Activated CD4-positive, alpha-beta T cell treated with anti-CD3 and anti-CD28 coated beads, Interleukin-2, amount 50 U/mL, for 1 hour (primary cell): ENCODE measurements around the gene CDCP2.

ENCODE experiments used
- DNase-seq: peaks from one replicate; pipeline ENCODE4 v3.0.0-alpha.2; 2020

The CDCP2 gene

DNA sequence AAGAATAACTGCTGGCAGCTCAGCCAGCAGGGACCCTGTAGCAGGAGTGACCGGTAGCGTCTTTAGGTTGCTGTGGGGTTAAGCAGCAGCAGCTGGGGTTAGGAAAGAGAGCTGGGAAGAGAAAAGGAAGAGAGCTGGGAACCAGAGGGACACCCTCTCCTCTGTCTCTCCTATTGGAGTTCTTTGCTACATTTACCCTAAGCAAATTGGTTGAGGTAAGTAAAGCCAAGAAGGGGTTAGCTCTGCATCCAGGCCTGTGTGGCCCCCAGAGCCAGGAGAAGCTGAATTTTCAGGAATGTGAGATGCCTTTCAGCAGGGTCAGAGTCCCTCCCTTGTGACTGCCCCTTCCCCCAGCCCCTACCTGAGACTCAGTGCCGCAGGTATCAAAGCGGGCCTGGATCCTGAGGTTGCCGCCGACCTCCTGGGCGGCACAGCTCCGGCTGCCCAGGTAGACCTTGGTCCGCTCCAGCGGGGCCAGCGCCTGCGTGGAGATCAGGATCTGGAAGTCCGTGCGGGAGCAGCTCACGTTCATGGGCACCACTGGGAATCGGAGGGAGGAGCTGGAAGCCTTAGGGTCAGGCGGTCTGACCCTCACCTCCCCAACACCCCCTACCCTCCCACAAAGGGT lies 16.4 kb downstream of the CDCP2 start:
- DNase-seq: no peak

DNA sequence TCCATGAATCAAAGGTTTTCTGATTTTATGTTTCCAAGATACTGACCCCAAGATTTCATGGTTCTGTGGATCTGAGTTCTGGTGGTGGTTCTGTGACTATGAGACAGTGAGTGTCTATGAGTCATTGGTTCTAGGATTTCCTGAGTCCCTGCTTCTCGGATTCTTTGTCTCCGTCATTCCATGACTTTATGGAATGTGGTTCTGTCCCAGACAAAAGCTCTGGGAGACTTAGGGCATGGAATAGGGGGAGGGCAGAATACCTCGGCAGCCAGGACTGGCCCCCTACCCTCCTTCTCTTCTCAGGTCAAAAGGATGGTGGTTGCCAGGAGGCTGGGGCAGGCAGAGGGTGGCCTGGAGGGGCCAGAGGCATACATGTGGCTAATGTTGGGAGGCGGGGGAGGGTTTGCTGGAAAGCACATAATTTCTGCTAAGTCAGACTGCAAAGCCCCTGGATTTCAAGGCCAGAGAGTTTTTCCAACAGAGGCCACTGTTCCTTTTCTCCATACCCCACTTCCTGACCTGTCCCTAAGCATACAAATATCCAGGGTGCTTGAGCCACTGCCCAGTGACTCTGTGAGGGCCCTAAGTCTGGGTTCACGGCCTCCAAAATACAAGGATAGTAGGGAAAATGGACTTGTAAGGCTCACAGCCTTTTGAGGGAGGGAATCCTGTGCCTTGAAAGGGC lies 17.2 kb downstream of the CDCP2 start:
- no peak for DNase-seq

DNA sequence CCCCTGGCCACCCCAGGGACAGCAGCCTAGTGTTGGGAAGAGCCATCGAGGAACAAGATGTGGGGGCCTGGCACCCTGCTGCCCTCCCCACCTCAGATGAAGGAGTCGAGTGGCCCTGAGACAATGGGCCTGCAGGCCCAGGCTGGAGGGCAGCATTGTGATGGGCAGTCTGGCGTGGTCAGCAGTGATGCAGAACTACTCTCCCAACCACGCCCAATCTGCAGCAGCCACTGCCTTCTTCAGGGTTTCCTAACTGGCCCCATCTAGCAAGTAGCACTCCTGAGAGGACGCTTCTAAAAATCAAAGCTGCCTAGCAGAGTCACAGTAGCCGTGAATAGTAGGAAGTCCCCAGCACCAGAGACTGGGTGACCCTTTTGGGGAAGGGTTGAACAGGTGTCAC lies 18.5 kb downstream of the CDCP2 start:
- DNase-seq: no peak

DNA sequence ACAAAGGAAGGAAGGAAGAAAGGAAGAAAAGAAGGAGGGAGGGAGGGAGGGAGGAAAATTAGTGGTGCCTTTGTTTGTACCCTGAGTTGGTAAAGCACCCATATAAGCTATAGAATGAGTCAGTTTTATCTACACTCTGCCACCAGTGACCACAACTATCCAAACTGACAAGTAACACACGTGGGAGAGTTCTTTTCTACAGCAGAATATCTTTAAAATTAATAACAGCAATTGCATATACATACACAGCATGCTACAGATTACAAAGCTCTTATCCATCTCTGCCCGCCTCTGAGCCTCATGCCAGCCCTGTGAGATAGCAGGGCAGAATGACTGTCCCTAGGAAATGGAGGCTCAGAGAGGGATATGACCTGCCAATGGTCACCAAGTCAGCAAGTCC lies 20.3 kb downstream of the CDCP2 start:
- DNase-seq: no peak

DNA sequence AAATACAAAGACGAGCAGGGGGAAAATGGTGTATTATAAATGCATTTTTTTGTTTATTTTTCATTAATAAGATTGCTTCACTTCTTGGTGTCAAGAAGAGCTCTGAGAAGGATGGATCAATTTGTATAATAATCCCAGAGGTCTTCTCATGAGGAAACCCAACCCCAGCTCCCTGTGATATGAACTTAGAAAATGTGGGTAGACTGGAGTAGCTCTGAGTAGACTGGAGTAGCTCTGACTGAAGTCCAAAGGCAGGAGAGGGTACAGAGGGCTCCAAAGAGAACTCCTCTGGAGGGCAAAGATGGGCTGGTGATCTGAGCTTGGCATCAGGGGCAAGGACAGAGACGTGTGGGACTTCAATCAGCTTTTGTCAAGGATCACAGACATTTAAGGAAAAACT lies 21.4 kb downstream of the CDCP2 start:
- no peak for DNase-seq

DNA sequence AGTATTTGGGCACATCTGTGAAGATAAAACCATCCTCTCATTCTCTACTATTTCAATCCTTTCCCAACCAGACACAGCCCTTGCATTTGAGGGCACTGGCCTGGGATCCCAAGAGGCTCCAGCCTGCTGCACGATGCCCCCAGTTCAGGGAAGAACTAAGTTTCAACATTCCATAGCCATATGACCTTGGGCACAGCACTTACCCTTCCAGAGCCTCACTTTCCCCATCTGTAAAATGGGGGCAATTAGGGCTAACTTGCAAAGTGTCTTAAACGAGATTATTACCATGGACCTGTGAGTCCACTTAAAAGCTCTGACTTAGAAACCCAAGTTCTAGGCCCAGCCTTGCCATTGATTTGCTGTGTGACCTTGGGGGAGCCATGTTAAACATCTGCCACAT lies 22.9 kb downstream of the CDCP2 start:
- DNase-seq: no peak

DNA sequence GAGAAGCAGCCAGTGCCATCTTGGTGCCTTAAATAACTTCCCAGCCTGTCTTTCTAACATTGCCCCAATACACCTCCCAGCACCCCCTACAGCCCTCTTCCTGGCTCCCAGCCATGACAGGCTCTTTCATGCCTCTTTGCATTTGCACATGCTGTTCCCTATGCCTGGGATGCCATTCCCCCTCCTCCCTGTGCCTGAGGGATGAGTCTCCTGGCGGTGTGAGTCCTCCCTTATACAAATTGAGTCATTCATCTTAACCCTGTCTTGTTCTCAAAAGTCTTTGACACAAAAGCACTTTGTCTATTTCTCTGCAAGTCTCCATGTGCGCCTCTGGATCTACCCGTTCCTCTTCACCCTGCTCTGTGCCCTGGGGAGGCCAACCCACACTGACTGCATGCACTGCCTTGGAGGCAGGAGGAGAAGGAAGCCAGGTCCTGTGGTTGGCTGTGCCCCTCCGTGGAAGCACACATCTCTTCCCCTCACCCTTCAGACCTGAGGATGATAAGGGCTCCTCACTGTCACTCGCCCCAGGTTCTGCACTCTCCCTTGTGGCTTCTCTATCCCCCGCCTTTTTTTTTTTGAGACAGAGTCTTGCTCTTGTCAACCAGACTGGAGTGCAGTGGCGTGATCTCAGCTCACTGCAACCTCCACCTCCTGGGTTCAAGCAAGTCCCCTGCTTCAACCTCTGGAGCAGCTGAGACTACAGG lies 25.1 kb downstream of the CDCP2 start:
- DNase-seq: no peak

DNA sequence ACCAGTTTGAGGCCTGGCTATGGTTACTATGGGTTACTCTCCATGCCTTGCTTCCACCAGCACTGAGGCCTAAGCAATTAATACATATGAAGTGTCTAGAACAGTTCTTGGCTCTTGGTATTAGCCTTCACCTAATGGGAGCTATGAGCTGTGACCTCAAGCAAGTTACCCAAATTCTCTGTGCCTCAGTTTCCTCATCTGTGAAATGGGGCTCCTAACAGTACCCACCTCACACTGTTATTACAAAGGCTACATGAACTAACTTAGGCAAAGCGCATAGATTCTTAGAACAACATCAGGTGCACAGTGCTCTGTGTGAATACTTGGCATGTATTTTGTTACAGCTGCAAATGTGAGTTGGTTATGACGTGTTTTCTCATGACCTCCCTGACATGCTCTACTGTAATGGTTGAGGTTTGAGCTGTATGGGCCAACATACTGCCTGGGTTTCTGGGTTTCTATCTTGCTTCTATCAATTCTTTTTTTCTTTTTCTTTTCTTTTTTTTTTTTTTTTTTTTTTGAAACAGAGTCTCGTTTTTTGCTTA lies 26.5 kb downstream of the CDCP2 start:
- no peak for DNase-seq

DNA sequence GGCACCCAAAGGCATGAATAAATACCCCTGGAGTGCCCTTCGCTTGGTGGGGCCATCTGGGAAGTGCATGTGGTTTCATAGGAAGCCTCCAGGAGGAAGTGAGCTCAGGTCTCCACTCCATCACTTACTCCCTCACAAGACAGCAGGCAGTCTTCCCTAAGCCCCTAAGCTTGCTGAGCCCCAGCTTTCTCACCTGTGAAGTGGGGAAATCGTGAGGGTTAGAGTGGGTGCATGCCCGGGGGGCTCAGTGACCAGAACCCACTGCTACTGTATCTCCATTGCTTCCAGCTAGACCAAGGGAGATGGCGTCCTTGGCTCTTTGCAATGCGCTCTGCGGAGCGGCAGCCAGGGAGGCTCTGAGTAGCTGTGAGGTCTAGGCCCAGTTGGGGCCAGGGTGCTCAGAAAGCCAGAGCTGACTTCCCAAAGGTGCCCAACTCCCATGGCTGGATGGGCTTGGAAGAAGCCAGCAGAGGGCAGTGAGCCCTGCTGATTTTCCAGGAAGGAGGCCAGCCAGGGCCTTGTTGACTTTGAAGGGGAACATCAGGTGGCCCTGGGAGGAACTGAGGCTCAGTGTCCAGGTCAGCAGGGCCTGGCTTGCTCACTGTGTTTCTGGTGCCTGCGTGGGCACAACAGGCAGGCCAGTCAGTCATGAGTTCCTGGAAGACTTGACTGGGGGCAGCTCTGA lies 27.3 kb downstream of the CDCP2 start:
- no peak for DNase-seq

DNA sequence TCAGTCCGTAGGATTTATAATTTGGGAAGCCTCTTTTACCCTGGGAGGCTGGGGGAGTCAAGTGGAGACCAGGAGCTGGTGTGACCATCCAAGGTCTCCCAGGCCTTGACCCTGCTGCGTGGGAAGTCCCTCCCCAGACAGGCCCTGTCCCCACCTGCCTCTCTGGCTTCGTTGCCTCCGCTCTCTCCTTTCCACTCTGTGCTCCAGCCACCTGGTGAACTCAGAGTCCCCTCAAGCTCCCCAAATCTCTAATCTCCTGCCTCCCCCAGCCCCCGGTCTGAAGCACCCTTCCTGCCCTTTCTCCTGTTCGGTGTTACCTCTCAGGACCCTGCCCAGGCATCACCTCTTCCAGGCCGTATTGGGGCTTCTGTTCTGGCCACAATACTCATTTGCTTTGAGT lies 27.9 kb downstream of the CDCP2 start:
- DNase-seq: no peak

DNA sequence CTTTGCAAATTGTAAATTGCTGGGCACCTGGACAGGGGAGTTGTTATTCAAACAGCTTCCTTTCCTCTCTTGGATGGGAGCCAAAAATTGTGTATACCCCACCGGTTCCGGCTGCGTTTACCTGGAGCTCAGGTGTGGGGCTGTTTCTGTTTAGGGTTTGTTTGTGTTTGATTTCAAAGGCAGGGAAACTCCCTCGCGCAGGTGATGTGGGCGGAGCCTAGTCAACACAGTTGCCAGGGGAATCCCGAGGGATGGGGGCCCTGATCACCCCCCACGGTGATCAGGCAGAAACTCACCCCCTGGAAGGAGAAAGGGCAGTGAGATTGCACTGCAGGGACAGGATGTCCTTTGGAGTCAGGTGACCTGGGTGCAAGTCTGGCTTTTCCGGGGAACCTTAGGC lies 28.3 kb downstream of the CDCP2 start:
- no peak for DNase-seq

DNA sequence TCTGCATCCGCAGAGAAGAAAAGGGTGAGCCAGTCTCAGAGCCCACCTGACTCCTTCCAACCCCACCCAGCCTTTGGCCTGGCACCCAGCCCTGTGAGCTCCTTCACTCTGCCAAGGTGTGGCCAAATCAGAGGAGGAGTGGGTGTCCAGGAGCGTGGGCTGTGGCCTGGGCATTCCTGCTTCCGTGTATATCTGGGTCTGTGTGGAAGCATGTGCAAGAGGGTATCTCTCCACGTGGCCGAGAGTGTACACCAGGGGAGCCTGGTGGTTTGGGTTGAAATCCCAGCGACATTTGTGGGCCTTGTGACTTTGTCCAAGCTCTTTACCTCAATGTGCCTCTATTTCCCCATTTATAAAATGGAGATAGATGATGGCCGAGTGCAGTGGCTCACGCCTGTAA lies 29.8 kb downstream of the CDCP2 start:
- no peak for DNase-seq

DNA sequence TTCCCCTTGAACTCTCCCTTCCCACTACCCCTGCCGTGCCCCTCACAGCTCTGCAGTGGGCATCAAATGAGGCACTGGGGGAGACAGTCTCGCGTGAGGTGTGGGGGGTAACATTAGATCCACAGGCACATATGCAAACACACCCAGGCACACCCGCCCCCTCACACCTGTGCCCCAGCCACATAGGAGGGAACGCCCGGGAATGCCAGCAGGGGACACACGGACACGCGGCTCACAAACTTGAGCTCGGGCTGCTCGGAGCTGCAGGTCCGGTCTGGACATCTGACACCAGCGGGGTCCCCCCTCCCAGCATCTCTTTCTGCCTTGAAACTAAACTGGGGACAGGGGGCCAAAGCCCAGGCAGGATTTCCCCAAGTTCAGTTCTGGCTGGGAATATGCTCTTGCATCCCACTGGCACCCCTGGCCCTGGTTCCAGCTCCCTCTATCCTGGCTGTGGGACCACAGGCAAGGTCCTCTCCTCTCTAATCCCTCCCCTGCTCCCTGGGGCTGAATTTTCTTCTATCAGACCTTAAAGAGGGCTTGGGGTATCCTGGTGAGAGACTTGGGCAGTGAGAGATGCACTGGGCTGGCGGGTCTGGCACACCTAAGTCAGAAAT lies 30.6 kb downstream of the CDCP2 start:
- no peak for DNase-seq

DNA sequence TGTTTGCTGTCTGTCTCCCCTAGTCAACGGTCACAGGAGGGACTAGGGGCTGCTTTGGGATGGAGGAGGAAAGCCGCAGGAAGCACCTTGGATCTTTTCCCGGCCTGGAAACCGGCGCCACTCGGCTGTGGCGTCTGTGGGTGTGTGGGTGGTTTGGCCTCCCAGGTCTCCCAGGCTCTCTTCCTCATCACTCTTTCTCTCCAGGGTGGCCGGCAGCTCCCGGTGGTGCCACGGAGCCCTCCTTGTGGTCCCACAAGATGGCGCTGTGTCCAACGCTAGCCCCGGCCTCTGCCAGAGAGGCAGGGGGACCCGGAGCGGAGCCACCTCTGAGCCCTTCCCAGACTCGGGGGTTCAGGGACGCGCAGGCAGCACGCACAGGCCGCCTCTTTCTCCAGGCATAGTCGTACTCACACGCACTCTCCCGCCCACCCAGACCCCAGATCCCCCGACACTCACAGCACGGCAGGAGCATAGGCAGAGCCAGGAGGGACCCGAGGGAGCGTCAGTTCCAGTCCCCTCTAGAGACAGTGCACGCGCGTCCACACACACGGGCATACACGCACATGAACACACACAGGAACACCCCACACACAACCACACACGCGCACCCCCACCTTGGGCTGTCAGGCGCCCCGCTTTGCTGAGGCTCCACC lies 31.2 kb downstream of the CDCP2 start:
- DNase-seq: peak; percentile 65

DNA sequence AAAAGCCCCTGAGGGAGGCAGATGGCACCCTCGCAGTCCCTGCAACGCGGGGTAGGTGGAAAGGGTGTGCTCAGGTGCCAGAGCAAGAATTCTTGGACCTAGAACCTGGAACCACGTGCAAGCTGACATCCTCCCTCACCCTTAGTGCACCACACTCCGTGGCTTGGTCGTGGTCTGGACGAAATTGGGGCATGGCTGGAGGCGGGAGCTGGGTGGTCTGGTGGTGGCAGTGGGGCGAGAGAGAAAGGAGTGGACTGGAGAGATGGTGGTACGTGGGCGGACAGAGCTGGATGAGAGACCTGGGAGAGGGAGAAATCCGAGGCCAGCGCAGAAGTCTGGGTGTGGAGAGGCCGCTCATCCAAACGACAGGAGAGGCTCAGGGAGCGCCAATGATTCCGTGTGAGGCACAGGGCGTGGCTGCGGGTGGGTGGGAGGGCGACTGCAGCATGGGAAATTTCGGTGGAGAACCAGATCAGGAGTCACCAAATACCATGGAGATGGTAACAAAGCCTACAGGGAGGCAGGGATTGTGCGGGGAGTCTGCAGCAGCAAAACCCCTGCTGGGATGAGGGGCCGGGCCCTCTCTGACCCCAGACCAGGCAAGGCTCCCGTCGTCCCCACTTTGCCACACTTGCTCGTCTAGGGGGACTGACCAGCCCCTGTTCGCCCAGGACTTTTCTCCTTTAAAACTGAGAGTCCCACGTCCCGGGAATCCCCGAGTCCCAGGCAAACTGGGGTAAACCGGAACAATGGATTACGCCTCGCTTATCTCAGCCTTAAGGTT lies 31.9 kb downstream of the CDCP2 start:
- DNase-seq: no peak

DNA sequence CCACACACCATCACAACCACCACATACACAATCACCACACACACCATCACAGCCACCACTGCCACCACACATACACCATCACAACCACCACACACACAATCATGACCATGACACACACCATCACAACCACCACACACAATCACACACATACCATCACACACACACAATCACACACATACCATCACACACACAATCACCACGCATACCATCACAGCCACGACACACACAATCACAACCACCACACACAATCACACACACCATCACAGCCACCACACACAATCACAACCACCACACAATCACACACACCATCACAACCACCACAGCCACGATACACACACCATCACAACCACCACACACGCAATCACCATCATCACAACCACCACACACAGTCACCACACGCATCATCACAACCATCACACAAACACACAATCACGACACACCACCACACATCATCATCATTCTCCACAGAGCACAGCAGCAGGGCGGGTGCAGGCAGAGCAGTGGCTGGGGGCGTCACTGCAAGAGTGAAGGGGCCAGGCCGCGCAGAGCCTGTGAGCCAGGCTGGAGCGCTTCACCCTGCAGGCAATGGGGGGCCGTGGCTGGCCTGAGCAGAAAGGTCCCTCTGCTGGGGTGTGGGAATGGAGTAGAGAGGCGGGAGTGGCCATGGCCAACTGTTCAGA lies 32.6 kb downstream of the CDCP2 start:
- DNase-seq: no peak

DNA sequence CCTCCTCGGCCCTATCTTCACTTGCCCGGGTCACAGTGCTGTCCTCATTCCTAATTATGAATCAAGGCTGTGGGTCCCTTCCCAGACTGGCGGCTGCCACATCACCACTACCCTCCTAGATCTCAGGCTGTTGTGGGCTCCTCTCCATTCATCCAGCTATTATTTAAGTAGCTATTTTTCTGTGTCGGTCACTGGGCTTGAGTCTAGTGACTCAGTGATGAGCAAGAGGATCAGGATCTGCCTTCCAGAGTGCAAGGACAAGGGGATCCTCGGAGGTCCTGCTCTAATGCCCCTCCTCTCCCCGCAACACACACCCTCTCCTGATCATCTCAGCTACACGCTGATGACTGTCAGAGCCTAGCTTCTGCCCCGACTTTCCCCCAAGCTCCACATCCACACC lies 34.1 kb downstream of the CDCP2 start:
- DNase-seq: no peak

DNA sequence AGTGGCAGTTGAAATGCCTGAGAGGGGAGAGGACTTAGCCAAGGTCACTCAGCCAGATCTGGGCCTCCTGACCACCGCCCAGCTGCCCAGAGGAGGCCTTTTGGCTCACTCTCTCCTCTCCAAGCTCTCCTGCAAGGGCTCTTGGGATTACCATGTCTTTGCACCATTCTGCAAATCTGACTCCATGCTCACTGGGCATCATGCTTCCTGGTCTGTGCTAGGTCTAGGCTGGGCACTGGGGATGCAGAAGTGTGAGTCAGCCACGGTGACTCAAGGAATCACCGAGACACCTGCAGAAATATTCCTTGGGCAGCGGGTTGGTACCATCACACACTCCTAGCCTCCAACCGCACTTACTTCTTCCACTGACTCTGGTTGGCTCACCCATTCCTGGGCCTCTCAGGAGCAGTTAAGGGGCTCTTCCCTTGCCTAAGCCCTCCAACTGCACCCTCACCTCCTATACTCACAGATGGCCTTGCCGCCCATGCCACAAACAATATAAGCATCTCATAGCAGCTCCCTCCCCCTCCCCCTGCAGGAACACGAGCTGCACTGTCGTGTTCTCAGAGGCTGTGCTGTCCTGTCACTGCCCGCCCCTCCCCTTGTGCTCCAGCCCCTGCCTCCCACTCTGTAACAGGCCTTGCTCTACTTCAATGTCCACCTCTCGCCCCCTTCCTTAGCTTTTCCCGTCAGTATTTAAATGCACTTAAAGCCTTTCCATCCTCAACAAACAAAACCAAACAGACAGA lies 34.8 kb downstream of the CDCP2 start:
- no peak for DNase-seq

DNA sequence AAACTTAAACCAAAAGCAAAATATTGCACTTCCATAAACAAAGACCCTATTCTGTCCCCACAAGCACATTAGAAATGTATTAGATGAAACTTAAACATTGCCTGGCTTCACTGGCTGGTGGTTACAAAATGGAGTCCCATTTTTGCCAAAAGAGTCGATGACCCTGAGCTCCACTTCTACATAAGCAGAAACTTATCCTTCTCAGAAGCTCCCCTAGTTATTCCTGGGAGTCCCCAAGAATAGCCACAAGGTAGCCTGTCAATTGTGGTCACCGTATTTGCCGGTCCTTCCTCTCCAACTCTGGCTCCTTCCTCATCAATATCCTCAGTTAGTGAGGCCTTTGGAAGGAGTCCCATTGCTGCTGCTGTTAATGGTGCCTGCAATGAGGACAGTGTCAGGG lies 37.3 kb downstream of the CDCP2 start:
- DNase-seq: no peak

DNA sequence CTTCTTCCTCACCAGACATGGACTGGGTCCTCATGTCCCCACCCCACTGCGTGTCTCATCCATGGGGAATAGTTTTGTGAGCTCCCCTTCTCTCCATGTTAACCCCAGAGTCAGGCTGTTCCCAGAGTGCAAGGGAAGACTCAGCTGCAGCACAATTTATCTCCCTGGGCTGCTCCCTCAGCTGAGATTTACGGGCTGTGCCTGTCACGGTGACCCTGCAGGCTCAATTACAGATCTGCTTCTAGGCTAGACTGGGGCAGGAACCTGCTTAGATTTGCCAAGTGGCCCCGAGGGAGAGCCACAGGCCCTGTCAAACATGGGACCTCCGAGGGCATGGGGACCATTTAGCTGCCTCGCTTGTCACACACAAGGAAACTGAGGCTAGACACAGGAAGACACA lies 37.8 kb downstream of the CDCP2 start:
- no peak for DNase-seq
